HEK293 (cell line): Measurements from ENCODE around the gene P2RX6.

Experiments used
- CTCF ChIP-seq: fragments of 450-650 bp; formaldehyde crosslinking; IDR thresholded peaks from 2 replicates; pipeline ENCODE4 v1.5.1; 2016; ENCODE audit warnings: missing biosample characterization, missing genetic modification characterization
- GLIS1 ChIP-seq: fragments of 450-650 bp; formaldehyde crosslinking; IDR thresholded peaks from 2 replicates; pipeline ENCODE4 v1.5.1; 2016; ENCODE audit warnings: missing biosample characterization, missing genetic modification characterization
- GLIS2 ChIP-seq: fragments of 450-650 bp; formaldehyde crosslinking; IDR thresholded peaks from 2 replicates; pipeline ENCODE4 v1.5.1; 2016; ENCODE audit warnings: missing biosample characterization, missing genetic modification characterization
- KLF1 ChIP-seq: fragments of 450-650 bp; formaldehyde crosslinking; IDR thresholded peaks from 2 replicates; pipeline ENCODE4 v1.5.1; 2016; ENCODE audit warnings: missing biosample characterization, missing genetic modification characterization
- KLF7 ChIP-seq: fragments of 450-650 bp; formaldehyde crosslinking; IDR thresholded peaks from 2 replicates; pipeline ENCODE4 v1.5.1; 2016; ENCODE audit warnings: missing biosample characterization, missing genetic modification characterization, borderline replicate concordance
- MYNN ChIP-seq: fragments of 450-650 bp; formaldehyde crosslinking; IDR thresholded peaks from 2 replicates; pipeline ENCODE4 v1.5.1; 2016; ENCODE audit warnings: missing biosample characterization, missing genetic modification characterization, borderline replicate concordance
- SP2 ChIP-seq: fragments of 450-650 bp; formaldehyde crosslinking; IDR thresholded peaks from 2 replicates; pipeline ENCODE4 v1.5.1; 2016; ENCODE audit warnings: missing biosample characterization, missing genetic modification characterization
- SP3 ChIP-seq: fragments of 450-650 bp; formaldehyde crosslinking; IDR thresholded peaks from 2 replicates; pipeline ENCODE4 v1.5.1; 2016; ENCODE audit warnings: missing biosample characterization, missing genetic modification characterization
- WT1 ChIP-seq: fragments of 450-650 bp; formaldehyde crosslinking; IDR thresholded peaks from 2 replicates; pipeline ENCODE4 v1.5.1; 2016; ENCODE audit warnings: missing biosample characterization, missing genetic modification characterization
- ZBTB10 ChIP-seq: fragments of 450-650 bp; formaldehyde crosslinking; IDR thresholded peaks from 2 replicates; pipeline ENCODE4 v1.5.1; 2016; ENCODE audit warnings: missing biosample characterization, missing genetic modification characterization
- ZBTB44 ChIP-seq: fragments of 450-650 bp; IDR thresholded peaks from 2 replicates; pipeline ENCODE4 v1.5.1; 2018; ENCODE audit warnings: missing biosample characterization, mild to moderate bottlenecking, missing genetic modification characterization
- ZBTB7A ChIP-seq: fragments of 450-650 bp; formaldehyde crosslinking; IDR thresholded peaks from 2 replicates; pipeline ENCODE4 v1.5.1; 2016; ENCODE audit warnings: low read depth, missing biosample characterization, missing genetic modification characterization
- ZEB2 ChIP-seq: fragments of 450-650 bp; formaldehyde crosslinking; IDR thresholded peaks from 2 replicates; pipeline ENCODE4 v1.5.1; 2016; ENCODE audit warnings: missing biosample characterization, missing genetic modification characterization
- ZFHX2 ChIP-seq: fragments of 450-650 bp; formaldehyde crosslinking; conservative IDR thresholded peaks from 2 replicates; pipeline ENCODE4 v1.5.1; 2016; ENCODE audit warnings: missing biosample characterization, missing genetic modification characterization
- ZNF114 ChIP-seq: fragments of 450-650 bp; formaldehyde crosslinking; IDR thresholded peaks from 2 replicates; pipeline ENCODE4 v1.5.0; 2017; ENCODE audit warnings: missing biosample characterization, missing genetic modification characterization
- ZNF121 ChIP-seq: fragments of 450-650 bp; formaldehyde crosslinking; IDR thresholded peaks from 2 replicates; pipeline ENCODE4 v1.5.1; 2016; ENCODE audit warnings: missing biosample characterization, missing genetic modification characterization
- ZNF132 ChIP-seq: fragments of 450-650 bp; formaldehyde crosslinking; IDR thresholded peaks from 2 replicates; pipeline ENCODE4 v1.5.1; 2017; ENCODE audit warnings: missing biosample characterization, missing genetic modification characterization, borderline replicate concordance
- ZNF148 ChIP-seq: fragments of 450-650 bp; formaldehyde crosslinking; IDR thresholded peaks from 2 replicates; pipeline ENCODE4 v1.5.0; 2017; ENCODE audit warnings: missing biosample characterization, missing genetic modification characterization, borderline replicate concordance
- ZNF169 ChIP-seq: fragments of 450-650 bp; formaldehyde crosslinking; IDR thresholded peaks from 2 replicates; pipeline ENCODE4 v1.5.1; 2016; ENCODE audit warnings: missing biosample characterization, missing genetic modification characterization
- ZNF175 ChIP-seq: fragments of 450-650 bp; formaldehyde crosslinking; IDR thresholded peaks from 2 replicates; pipeline ENCODE4 v1.5.1; 2016; ENCODE audit warnings: missing biosample characterization, missing genetic modification characterization
- ZNF302 ChIP-seq: fragments of 450-650 bp; formaldehyde crosslinking; IDR thresholded peaks from 2 replicates; pipeline ENCODE4 v1.5.1; 2016; ENCODE audit warnings: missing biosample characterization, missing genetic modification characterization, low read depth
- ZNF488 ChIP-seq: fragments of 450-650 bp; formaldehyde crosslinking; IDR thresholded peaks from 2 replicates; pipeline ENCODE4 v1.5.1; 2016; ENCODE audit warnings: missing biosample characterization, missing genetic modification characterization
- ZNF529 ChIP-seq: fragments of 450-650 bp; formaldehyde crosslinking; IDR thresholded peaks from 2 replicates; pipeline ENCODE4 v1.5.1; 2017; ENCODE audit warnings: missing genetic modification characterization, missing biosample characterization; ENCODE audit not compliant: insufficient replicate concordance
- ZNF626 ChIP-seq: fragments of 450-650 bp; sonication (Bioruptor Pico); formaldehyde crosslinking; IDR thresholded peaks from 2 replicates; pipeline ENCODE4 v1.5.1; 2018; ENCODE audit warnings: missing biosample characterization, missing genetic modification characterization, inconsistent platforms
- ZNF76 ChIP-seq: fragments of 450-650 bp; formaldehyde crosslinking; IDR thresholded peaks from 2 replicates; pipeline ENCODE4; 2016; ENCODE audit warnings: low read depth, missing biosample characterization, missing genetic modification characterization, borderline replicate concordance
- TF ChIP-seq, protein P1 (sequence below): fragments of 450-650 bp; formaldehyde crosslinking; IDR thresholded peaks from 2 replicates; pipeline ENCODE4 v1.5.1; 2017; ENCODE audit warnings: missing biosample characterization, missing genetic modification characterization
- TF ChIP-seq, protein P2 (sequence below): fragments of 450-650 bp; formaldehyde crosslinking; IDR thresholded peaks from 2 replicates; pipeline ENCODE4 v1.5.1; 2017; ENCODE audit warnings: missing biosample characterization, missing genetic modification characterization

Gene P2RX6

GRCh38 chr22:21001601-21002325, 13.2 kb upstream of the P2RX6 start, which contains the start of gene THAP7 (continued):
- TF ChIP-seq ZNF148 (tag by site-specific recombination) (no peak), ZNF114 (no peak), ZNF121 (tag by site-specific recombination) (no peak), ZNF529 (tag by site-specific recombination) (no peak), MYNN (tag by site-specific recombination) (no peak), ZEB2 (tag by site-specific recombination) (peak; percentile 89), ZNF626 (tag by site-specific recombination) (no peak), ZNF76 (peak; percentile 93), ZFHX2 (tag by site-specific recombination) (peak; percentile 79), ZNF169 (tag by site-specific recombination) (no peak), ZNF488 (tag by site-specific recombination) (no peak), ZNF175 (tag by site-specific recombination) (no peak), SP3 (tag by site-specific recombination) (peak; percentile 71), GLIS1 (tag by site-specific recombination) (no peak), KLF1 (peak; percentile 77), ZBTB7A (tag by site-specific recombination) (no peak; the same call in 1 of the 2 replicates), WT1 (tag by site-specific recombination) (peak; percentile 63; the same call in 1 of the 2 replicates), CTCF (tag by site-specific recombination) (0 out of 2 replicates have a peak, but pooled peaks have one; percentile 34), ZBTB10 (tag by site-specific recombination) (peak; percentile 97), ZBTB44 (tag by site-specific recombination) (no peak), ZNF302 (tag by site-specific recombination) (no peak), ZNF132 (tag by site-specific recombination) (no peak), SP2 (peak; percentile 78), KLF7 (peak; percentile 80; the same call in 1 of the 2 replicates), GLIS2 (tag by site-specific recombination) (no peak; the same call in 1 of the 2 replicates)
- TF ChIP-seq, protein P1, sequence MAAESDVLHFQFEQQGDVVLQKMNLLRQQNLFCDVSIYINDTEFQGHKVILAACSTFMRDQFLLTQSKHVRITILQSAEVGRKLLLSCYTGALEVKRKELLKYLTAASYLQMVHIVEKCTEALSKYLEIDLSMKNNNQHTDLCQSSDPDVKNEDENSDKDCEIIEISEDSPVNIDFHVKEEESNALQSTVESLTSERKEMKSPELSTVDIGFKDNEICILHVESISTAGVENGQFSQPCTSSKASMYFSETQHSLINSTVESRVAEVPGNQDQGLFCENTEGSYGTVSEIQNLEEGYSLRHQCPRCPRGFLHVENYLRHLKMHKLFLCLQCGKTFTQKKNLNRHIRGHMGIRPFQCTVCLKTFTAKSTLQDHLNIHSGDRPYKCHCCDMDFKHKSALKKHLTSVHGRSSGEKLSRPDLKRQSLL: no peak; the same call in 1 of the 2 replicates
- TF ChIP-seq, protein P2, sequence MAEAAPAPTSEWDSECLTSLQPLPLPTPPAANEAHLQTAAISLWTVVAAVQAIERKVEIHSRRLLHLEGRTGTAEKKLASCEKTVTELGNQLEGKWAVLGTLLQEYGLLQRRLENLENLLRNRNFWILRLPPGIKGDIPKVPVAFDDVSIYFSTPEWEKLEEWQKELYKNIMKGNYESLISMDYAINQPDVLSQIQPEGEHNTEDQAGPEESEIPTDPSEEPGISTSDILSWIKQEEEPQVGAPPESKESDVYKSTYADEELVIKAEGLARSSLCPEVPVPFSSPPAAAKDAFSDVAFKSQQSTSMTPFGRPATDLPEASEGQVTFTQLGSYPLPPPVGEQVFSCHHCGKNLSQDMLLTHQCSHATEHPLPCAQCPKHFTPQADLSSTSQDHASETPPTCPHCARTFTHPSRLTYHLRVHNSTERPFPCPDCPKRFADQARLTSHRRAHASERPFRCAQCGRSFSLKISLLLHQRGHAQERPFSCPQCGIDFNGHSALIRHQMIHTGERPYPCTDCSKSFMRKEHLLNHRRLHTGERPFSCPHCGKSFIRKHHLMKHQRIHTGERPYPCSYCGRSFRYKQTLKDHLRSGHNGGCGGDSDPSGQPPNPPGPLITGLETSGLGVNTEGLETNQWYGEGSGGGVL (tag by site-specific recombination): no peak; the same call in 1 of the 2 replicates
